ENCODE results near the gene DSG4.

DNA sequence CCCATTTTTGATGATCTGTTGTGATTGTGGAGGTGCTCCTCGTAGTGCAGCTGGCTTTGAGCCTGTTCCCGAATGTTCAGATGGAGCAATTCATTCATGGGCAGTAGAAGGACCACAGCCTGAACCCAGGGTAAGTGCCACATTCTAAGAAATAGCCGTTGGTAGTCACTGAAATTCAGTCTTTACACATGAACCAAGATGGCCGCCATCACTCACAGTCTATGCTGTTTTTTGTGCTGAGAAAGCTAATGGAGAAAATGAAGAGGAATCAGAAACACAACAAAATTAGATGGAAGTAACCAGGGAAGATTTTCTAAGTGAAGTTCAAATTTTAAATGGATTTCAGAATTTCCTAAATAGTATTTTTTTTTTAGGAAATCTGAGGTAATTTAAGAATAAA lies 33.1 kb upstream of the DSG4 start:
- TF ChIP-seq SUZ12 (IDR thresholded peaks at IDR 0.05; ENCODE audit: extremely low read depth, insufficient read depth, insufficient read length) (no peak), ZNF274 (IDR thresholded peaks at IDR 0.05; ENCODE audit: low read depth, low read length) (no peak), YY1 (IDR thresholded peaks at IDR 0.05; ENCODE audit: insufficient read depth, insufficient read length) (no peak)
